ENCODE measurements around the gene UAP1.

DNA sequence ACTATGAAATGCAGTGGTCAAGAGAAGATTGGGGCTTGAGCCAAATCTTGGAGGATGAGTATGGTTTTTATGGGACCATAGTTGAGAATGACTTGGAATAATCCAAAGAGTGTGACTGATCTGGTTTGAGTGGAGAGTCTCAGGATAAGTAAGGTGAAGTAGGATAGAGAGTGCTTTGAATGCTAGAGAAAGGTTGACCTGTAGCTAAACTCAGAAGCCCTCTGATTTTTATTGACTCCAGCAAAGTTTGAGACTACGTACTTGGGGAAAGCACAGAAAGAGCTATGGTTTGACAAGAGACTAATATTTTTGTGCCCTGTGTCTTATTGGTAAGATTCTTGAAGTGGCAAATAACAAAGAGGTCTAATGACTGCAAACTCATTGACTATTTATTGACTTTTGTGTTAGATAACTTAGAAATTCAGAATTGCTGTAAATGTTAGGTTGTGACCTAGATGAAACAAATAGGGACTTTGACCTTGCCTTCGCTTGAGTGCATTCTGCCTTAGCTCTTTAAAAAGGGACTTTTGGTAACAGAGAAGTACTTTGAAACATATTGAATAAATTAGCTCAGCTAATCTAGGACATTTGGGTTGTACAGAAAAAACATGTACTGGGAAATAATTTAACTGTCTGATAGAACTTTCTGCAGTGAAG, 35.1 kb downstream of the UAP1 start:
- no peak for TF ChIP-seq POLR2A (IDR thresholded peaks at IDR 0.05)
- TF ChIP-seq, protein P1, sequence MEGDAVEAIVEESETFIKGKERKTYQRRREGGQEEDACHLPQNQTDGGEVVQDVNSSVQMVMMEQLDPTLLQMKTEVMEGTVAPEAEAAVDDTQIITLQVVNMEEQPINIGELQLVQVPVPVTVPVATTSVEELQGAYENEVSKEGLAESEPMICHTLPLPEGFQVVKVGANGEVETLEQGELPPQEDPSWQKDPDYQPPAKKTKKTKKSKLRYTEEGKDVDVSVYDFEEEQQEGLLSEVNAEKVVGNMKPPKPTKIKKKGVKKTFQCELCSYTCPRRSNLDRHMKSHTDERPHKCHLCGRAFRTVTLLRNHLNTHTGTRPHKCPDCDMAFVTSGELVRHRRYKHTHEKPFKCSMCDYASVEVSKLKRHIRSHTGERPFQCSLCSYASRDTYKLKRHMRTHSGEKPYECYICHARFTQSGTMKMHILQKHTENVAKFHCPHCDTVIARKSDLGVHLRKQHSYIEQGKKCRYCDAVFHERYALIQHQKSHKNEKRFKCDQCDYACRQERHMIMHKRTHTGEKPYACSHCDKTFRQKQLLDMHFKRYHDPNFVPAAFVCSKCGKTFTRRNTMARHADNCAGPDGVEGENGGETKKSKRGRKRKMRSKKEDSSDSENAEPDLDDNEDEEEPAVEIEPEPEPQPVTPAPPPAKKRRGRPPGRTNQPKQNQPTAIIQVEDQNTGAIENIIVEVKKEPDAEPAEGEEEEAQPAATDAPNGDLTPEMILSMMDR (IDR thresholded peaks at IDR 0.05), result no peak
- no peak for TF ChIP-seq POLR2AphosphoS5 (IDR thresholded peaks at IDR 0.05)
